Heart left ventricle (tissue), 16 donors: ENCODE data around the gene SCFD2. TPM values are rescaled to one million over a fixed set of nuclear protein-coding genes. Genes with fewer than 3 reads are reported as not detected.

ENCODE experiments used
- ATAC-seq, 4 donors: fragments of 200-7000 bp; cut with Tn5 transposase; one replicate each; pipeline ENCODE4 v1.9.1; 2020 to 2022; ENCODE audit warnings: moderate library complexity in 4 of 4, mild to moderate bottlenecking in 3 of 4, moderate number of reproducible peaks in 1 of 4
- DNase-seq, 5 donors: peaks; one replicate each; pipeline ENCODE4 v3.0.0-alpha.2; 2020
- H3K27ac ChIP-seq, 12 donors: fragments of 200-600 bp; sonication (generic) in 4 of 12; one replicate each; pipeline versions ENCODE4 v1.5.0 to v1.8.0; 2016 to 2022; ENCODE audit warnings: mild to moderate bottlenecking in 2 of 12
- H3K27me3 ChIP-seq, 9 donors: fragments of 200-600 bp; sonication (generic) in 2 of 9; one replicate each; pipeline versions ENCODE4 v1.5.1 to v1.8.0; 2016 to 2022; ENCODE audit warnings: mild to moderate bottlenecking in 3 of 9
- H3K36me3 ChIP-seq, 9 donors: fragments of 200-600 bp; sonication (generic) in 2 of 9; one replicate each; pipeline versions ENCODE4 v1.5.0 to v1.8.0; 2018 to 2022; ENCODE audit warnings: mild to moderate bottlenecking in 2 of 9
- H3K4me1 ChIP-seq, 12 donors: fragments of 200-600 bp; sonication (generic) in 4 of 12; one replicate each; pipeline versions ENCODE4 v1.5.0 to v1.8.0; 2016 to 2022; ENCODE audit warnings: mild to moderate bottlenecking in 3 of 12
- H3K4me3 ChIP-seq, 12 donors: fragments of 200-600 bp; sonication (generic) in 4 of 12; one replicate each; pipeline versions ENCODE4 v1.5.0 to v1.8.0; 2017 to 2022; ENCODE audit warnings: mild to moderate bottlenecking in 9 of 12, moderate library complexity in 4 of 12
- H3K9me3 ChIP-seq, 12 donors: fragments of 200-600 bp; sonication (generic) in 4 of 12; one replicate each; pipeline versions ENCODE4 v1.5.0 to v1.8.0; 2016 to 2022; ENCODE audit warnings: mild to moderate bottlenecking in 1 of 12
- POLR2A ChIP-seq, 2 donors: fragments of 450-650 bp; IDR thresholded peaks; one replicate each; pipeline ENCODE4 v1.6.1; 2017; ENCODE audit warnings: antibody characterized with exemption in 2 of 2, mild to moderate bottlenecking in 2 of 2, moderate library complexity in 2 of 2
- WGBS, 4 donors: extraction: QIAGEN DNeasy Blood & Tissue Kit in 2 of 4; methylation state at CpG; one replicate each; pipeline versions ENCODE4 v1.1.5 to v1.1.7; 2013 to 2018; 5-methylcytosine and 5-hydroxymethylcytosine counted together
- intact Hi-C, 10 donors: fragments of 100-400 bp; cut with DNase I; formaldehyde crosslinking; loops; one replicate each; pipeline versions ENCODE4 v1.11.1 to v1.14.2; 2022
- polyA plus RNA-seq, 2 donors: library from polyadenylated mRNA; stranded (reverse); fragments of 200-250 nt; gene quantifications; one replicate each; pipeline ENCODE4 v1.2.3, GENCODE V29; 2013
- total RNA-seq, 9 donors: library from RNA; depleted of rRNA in 2 of 9; stranded (reverse); fragments of >200 nt in 2 of 9; fragmentation: NEBNext Ultra II Directional in 3 of 9; extraction: Animal tissue kit (Norgen Biotek cat#: 25700) in 3 of 9; gene quantifications; one replicate each; pipeline versions ENCODE4 v1.1.0 to v1.2.4, GENCODE V29; 2016 to 2023
- TF ChIP-seq, protein P1 (sequence below), 12 donors: fragments of 200-600 bp; sonication (generic) in 4 of 12; IDR thresholded peaks; one replicate each; pipeline versions ENCODE4 v1.5.0 to v1.8.0; 2018 to 2022; ENCODE audit warnings: antibody characterized with exemption in 12 of 12, mild to moderate bottlenecking in 5 of 12
- donor health status: ischemic (EF 13 %, LVEDD 7.1; RV severe dilation, severe dysfunction).
- donor health status: healthy with polysubstance abuse.
- donor health status: DM: no; HTN: yes; CAD: no.
- donor health status: DM: no; HTN: no; CAD: no.
- donor health status: ischemic (EF 25% LVEDD 6.9; RV normal size, moderate dysfunction).
- donor health status: ischemic (EF 25% LVEDD 5.7; RV mildly dilated, moderate dysfunction).
- donor health status: healthy.
- donor health status: DM: yes; HTN: yes; CAD: no.
- donor health status: ischemic (EF 35%, LVEDD 5.7; RV mildly dilated, moderate dysfunction).
- donor health status: nonischemic (EF 11% LVEDD 7.7; RV severe dilation, severe dysfunction).
- donor health status: DM: yes; HTN: yes; CAD: no.
- donor health status: PGD.
- donor health status: ischemic (EF 29% LVEDD 5.4; RV normal size, mild dysfunction).
- donor health status: nonischemic (EF 23%, LVEDD 6.1; RV moderate dilation, normal function).

The SCFD2 gene
- total and polyA plus RNA-seq, 11 donors = 3.7 to 14.0 (median 9.8) TPM

DNA sequence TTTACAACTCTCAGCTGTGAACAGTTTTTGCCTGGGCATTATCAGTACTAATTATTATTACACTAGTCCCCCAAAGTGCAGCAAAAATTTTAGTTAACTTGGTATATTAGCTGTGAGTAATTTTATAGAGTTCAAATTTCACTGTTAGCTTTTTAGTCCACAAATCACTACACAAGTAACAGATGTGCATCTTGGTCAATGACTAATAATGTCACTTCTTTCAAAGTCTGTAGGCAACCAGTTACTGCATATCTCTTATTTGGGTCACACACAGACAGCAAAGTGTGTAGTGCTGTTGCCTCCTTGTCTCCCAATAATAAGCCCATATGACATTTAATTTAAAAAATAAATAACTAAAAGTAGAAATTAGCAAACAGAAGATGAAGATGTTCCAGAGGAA is 159.9 kb downstream of the SCFD2 start:
- intact Hi-C loops = no loop called here
- no peak overlapping the region for H3K4me3 ChIP-seq
- H3K27me3 ChIP-seq = no peaks in the 10 kb centered on the region
- ATAC-seq (no peak), DNase-seq (no peak)
- no peaks in the 10 kb centered on the region for H3K36me3 ChIP-seq
- no peak overlapping the region for H3K27ac ChIP-seq
- H3K4me1 ChIP-seq = no peaks in the 10 kb centered on the region
- TF ChIP-seq, protein P1, sequence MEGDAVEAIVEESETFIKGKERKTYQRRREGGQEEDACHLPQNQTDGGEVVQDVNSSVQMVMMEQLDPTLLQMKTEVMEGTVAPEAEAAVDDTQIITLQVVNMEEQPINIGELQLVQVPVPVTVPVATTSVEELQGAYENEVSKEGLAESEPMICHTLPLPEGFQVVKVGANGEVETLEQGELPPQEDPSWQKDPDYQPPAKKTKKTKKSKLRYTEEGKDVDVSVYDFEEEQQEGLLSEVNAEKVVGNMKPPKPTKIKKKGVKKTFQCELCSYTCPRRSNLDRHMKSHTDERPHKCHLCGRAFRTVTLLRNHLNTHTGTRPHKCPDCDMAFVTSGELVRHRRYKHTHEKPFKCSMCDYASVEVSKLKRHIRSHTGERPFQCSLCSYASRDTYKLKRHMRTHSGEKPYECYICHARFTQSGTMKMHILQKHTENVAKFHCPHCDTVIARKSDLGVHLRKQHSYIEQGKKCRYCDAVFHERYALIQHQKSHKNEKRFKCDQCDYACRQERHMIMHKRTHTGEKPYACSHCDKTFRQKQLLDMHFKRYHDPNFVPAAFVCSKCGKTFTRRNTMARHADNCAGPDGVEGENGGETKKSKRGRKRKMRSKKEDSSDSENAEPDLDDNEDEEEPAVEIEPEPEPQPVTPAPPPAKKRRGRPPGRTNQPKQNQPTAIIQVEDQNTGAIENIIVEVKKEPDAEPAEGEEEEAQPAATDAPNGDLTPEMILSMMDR (IDR thresholded peaks at IDR 0.05) = no peak
- no peak for TF ChIP-seq POLR2A (IDR thresholded peaks at IDR 0.05)
- no peaks in the 10 kb centered on the region for H3K9me3 ChIP-seq

DNA sequence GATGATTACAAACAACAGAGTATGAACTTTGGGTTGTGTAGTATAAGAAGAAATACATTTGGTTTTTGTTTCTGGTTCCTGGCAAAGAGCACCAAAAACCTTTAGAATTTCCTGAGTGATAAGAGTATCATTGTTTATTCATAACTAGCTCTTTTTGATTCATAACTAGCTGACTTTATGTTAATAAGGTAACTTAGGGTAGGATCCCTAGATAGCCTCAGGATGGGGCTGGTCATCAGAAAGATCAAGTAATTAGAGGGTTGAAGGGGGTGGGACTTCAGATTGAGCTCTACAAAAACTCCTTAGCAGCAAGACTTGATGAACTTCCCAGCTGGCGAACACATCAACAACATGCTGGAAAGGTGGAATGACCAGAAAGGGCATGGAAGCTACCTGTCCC is 166.5 kb downstream of the SCFD2 start:
- DNase-seq = no peak
- TF ChIP-seq, protein P1 (IDR thresholded peaks at IDR 0.05) = no peak
- no peak for TF ChIP-seq POLR2A (IDR thresholded peaks at IDR 0.05)
- Histone ChIP-seq H3K4me3 (no peak overlapping the region), H3K27me3 (no peaks in the 10 kb centered on the region), H3K4me1 (peaks cover 0 to 11% (median 0%) of the 10 kb centered on the region in 12 donors), H3K36me3 (no peaks in the 10 kb centered on the region), H3K9me3 (no peaks in the 10 kb centered on the region), H3K27ac (no peak overlapping the region)
- 95 to 100% (median 98%) methylated on average over 1 of the region's 1 CpG for WGBS, 4 donors
- intact Hi-C loops = loop anchor here (5.0 to 10.0 kb wide), 9 partner anchors 175 to 1033 kb away; partner anchors contain the start of gene FIP1L1 (in 1 of the 10)
- ATAC-seq = no peak

DNA sequence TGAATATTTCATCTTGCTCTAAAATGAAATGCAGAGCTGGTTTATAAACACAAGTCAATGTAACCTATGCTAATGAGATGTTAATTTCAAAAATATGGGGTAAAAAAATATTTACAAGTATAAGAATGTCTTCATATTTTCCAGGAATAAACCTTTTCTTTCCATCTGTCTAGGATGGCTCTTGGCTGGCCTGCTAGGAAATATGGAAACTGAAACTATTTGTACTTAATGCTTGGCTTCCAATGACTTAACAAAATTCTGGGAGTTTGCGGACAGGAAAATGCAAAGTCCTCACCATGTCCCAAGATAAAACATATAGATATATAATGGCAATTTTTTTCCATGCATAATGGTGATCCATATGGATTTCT is 168.1 kb downstream of the SCFD2 start:
- H3K36me3 ChIP-seq = no peaks in the 10 kb centered on the region
- H3K4me1 ChIP-seq = peaks cover 0 to 11% (median 0%) of the 10 kb centered on the region in 12 donors
- DNase-seq (no peak), ATAC-seq (no peak)
- TF ChIP-seq POLR2A (IDR thresholded peaks at IDR 0.05) = no peak
- TF ChIP-seq, protein P1 (IDR thresholded peaks at IDR 0.05) = no peak
- H3K27me3 ChIP-seq = no peaks in the 10 kb centered on the region
- no peaks in the 10 kb centered on the region for H3K9me3 ChIP-seq
- 85 to 91% (median 88%) methylated on average over 1 of the region's 1 CpG for WGBS, 4 donors
- no peak overlapping the region for H3K4me3 ChIP-seq
- intact Hi-C loops = loop anchor here (1.0 to 10.0 kb wide), 11 partner anchors 177 to 1036 kb away; partner anchors contain the start of gene FIP1L1 (in 1 of the 10)
- H3K27ac ChIP-seq = no peak overlapping the region

DNA sequence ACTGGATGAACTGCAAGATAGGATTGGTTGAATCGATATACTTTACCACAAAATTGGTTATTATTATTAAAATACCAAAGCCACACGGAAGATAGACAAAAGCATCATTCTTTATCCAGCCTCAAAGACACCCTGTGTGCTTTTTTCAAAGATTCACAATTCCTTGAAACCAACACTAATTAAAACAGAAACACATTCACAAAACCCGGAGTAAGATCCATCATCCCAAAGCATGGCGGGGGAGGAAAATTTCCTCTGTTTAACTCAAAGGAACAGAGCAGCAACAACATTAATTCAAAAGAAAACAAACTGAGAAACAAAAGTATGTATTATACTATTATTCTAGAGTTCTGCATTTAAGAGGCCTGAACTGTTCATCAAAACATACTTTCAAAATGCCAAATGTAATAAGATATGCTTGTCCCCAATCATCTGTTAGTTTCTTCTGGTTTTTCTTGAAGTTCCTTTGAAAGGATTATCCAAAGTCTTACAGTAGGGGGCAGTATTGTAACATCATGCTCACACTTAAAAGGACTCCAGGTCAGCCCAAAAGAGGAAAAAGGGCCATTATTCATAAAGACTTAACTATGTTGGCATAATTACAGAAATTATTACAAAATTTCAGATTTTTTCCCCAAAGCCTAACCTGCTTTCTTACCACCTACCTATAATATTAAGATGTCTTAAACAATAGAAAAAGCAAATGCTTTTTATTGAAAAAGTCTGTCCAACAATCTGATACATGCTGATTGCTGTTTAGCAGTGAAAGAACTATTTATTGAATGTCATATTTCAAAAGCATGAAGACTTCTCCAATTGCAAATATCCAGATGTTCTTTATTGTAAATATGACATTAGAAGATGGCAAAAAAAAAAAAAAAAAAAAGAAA is 168.7 kb downstream of the SCFD2 start:
- ATAC-seq = peak in 2 of 4 donors; percentile 45 to 63
- no peak for TF ChIP-seq POLR2A (IDR thresholded peaks at IDR 0.05)
- TF ChIP-seq, protein P1 (IDR thresholded peaks at IDR 0.05) = peak; percentile 67 to 89 (median 79)
- Histone ChIP-seq H3K36me3 (no peaks in the 10 kb centered on the region), H3K9me3 (no peaks in the 10 kb centered on the region), H3K4me1 (peaks cover 0 to 11% (median 0%) of the 10 kb centered on the region in 12 donors), H3K27me3 (no peaks in the 10 kb centered on the region), H3K27ac (no peak overlapping the region), H3K4me3 (no peak overlapping the region)
- intact Hi-C loops = loop anchor here (1.0 to 10.0 kb wide), 11 partner anchors 178 to 1036 kb away; partner anchors contain the start of gene FIP1L1 (in 1 of the 10)
- WGBS, 4 donors = 68 to 80% (median 75%) methylated on average over 4 of the region's 4 CpGs
- no peak for DNase-seq
